H1 (cell line): ENCODE data around the gene CFB. TPM values are rescaled to one million over a fixed set of nuclear protein-coding genes. Genes with fewer than 3 reads are reported as not detected.

Experiments used
- CTCF ChIA-PET: fragments of 300-600 bp; sonication (Branson Sonifier 250); formaldehyde crosslinking; loops from one replicate; lab custom pipeline; 2021; ENCODE audit not compliant: partially characterized antibody; lab: Charles Lee
- POLR2A ChIA-PET: fragments of 300-600 bp; sonication (Branson Sonifier 250); formaldehyde crosslinking; loops from one replicate; lab custom pipeline; 2021; ENCODE audit warnings: inconsistent platforms; ENCODE audit not compliant: partially characterized antibody; lab: Charles Lee
- DNase-seq, 2 experiments: peaks; one replicate each; pipeline versions ENCODE4 v3.0.0 to v3.0.0-alpha.2; 2010 to 2022; ENCODE audit warnings: low spot score in 2 of 2, low read depth in 1 of 2, mixed read lengths in 1 of 2
- FAIRE-seq: peaks from 2 replicates; lab custom pipeline; 2011; peaks lifted over from hg19 to GRCh38; lab: Jason Lieb, UNC
- H2AFZ ChIP-seq: 2 replicates; pipeline ENCODE4 v1.8.1; 2012; ENCODE audit warnings: low read length, inconsistent platforms
- H2AK5ac ChIP-seq: 2 replicates; pipeline ENCODE4 v1.6.1; 2013; ENCODE audit warnings: low read depth, low read length
- H2BK120ac ChIP-seq: replicated peaks from 2 replicates; pipeline ENCODE3; 2013; ENCODE audit warnings: low read depth, low read length, inconsistent platforms
- H2BK12ac ChIP-seq: 2 replicates; pipeline ENCODE4 v1.6.1; 2013; ENCODE audit warnings: low read depth, low read length
- H2BK15ac ChIP-seq: 2 replicates; pipeline ENCODE4 v1.6.1; 2013; ENCODE audit warnings: low read length
- H2BK20ac ChIP-seq: 2 replicates; pipeline ENCODE4 v1.6.1; 2013; ENCODE audit warnings: low read length
- H2BK5ac ChIP-seq: 2 replicates; pipeline ENCODE4 v1.6.1; 2013; ENCODE audit warnings: low read depth, low read length
- H3K14ac ChIP-seq: 2 replicates; pipeline ENCODE4 v1.6.1; 2013; ENCODE audit warnings: inconsistent platforms; ENCODE audit not compliant: insufficient read length
- H3K18ac ChIP-seq: 2 replicates; pipeline ENCODE4 v1.6.1; 2013; ENCODE audit warnings: low read length; ENCODE audit errors: extremely low read depth
- H3K23ac ChIP-seq: 2 replicates; pipeline ENCODE4 v1.6.1; 2013; ENCODE audit warnings: inconsistent platforms; ENCODE audit not compliant: insufficient read length
- H3K23me2 ChIP-seq: 2 replicates; pipeline ENCODE4 v1.6.1; 2013; ENCODE audit warnings: low read depth, low read length
- H3K27ac ChIP-seq: 2 replicates; pipeline ENCODE4 v1.6.1; 2011; ENCODE audit warnings: low read depth, low read length, inconsistent platforms
- H3K27me3 ChIP-seq, 4 experiments: replicated peaks in 1 of 4; 1 replicate in 1 of 4; 2 replicates in 3 of 4; pipeline versions ENCODE4 v1.6.1 to v1.8.1; 2011 to 2013; ENCODE audit warnings: low read length in 3 of 4, mild to moderate bottlenecking in 3 of 4, inconsistent platforms in 2 of 4, mixed read lengths in 2 of 4, moderate library complexity in 1 of 4; ENCODE audit not compliant: control insufficient read depth in 3 of 4, insufficient read depth in 3 of 4; ENCODE audit errors: extremely low read depth in 1 of 4
- H3K36me3 ChIP-seq, 4 experiments: 2 replicates each; pipeline versions ENCODE4 v1.6.1 to v1.8.1; 2011 to 2013; ENCODE audit warnings: mild to moderate bottlenecking in 4 of 4, low read length in 3 of 4, moderate library complexity in 2 of 4, control low read depth in 1 of 4, inconsistent platforms in 1 of 4; ENCODE audit not compliant: insufficient read depth in 4 of 4, control insufficient read depth in 2 of 4
- H3K4ac ChIP-seq: replicated peaks from 2 replicates; pipeline ENCODE3; 2013; ENCODE audit warnings: low read length, low read depth, mixed read lengths, inconsistent platforms; ENCODE audit not compliant: insufficient read length
- H3K4me1 ChIP-seq, 4 experiments: replicated peaks in 1 of 4; 1 replicate in 1 of 4; 2 replicates in 3 of 4; pipeline versions ENCODE4 v1.6.1 to v1.8.1; 2011 to 2013; ENCODE audit warnings: low read length in 3 of 4, inconsistent platforms in 2 of 4, mixed read lengths in 1 of 4; ENCODE audit not compliant: insufficient read depth in 4 of 4, control insufficient read depth in 3 of 4
- H3K4me2 ChIP-seq, 2 experiments: 2 replicates each; pipeline versions ENCODE4 v1.6.1 to v1.8.1; 2011 to 2013; ENCODE audit warnings: low read depth in 2 of 2, low read length in 2 of 2, control low read depth in 1 of 2, inconsistent platforms in 1 of 2, mild to moderate bottlenecking in 1 of 2; ENCODE audit not compliant: insufficient read depth in 1 of 2
- H3K4me3 ChIP-seq, 4 experiments: fragments of 200-600, 300-600 bp in 1 of 4; sonication (generic), shearing (Covaris generic), sonication (Bioruptor Twin) in 1 of 4; 2 replicates each; pipeline versions ENCODE4 v1.5.1 to v1.8.1; 2011 to 2016; ENCODE audit warnings: low read length in 4 of 4, low read depth in 3 of 4, control low read depth in 2 of 4, inconsistent platforms in 2 of 4, mild to moderate bottlenecking in 2 of 4, mixed read lengths in 1 of 4, moderate library complexity in 1 of 4; ENCODE audit not compliant: insufficient read depth in 2 of 4; ENCODE audit errors: extremely low read depth in 1 of 4
- H3K56ac ChIP-seq: replicated peaks from 2 replicates; pipeline ENCODE3; 2013; ENCODE audit warnings: low read depth, mild to moderate bottlenecking, mixed read lengths, low read length, inconsistent platforms; ENCODE audit not compliant: insufficient read length
- H3K79me1 ChIP-seq: 2 replicates; pipeline ENCODE4 v1.6.1; 2013; ENCODE audit warnings: low read depth, low read length, control low read depth
- H3K79me2 ChIP-seq, 2 experiments: 2 replicates each; pipeline versions ENCODE4 v1.6.1 to v1.8.1; 2012 to 2013; ENCODE audit warnings: low read length in 2 of 2, mild to moderate bottlenecking in 2 of 2, inconsistent platforms in 1 of 2; ENCODE audit not compliant: insufficient read depth in 2 of 2, control insufficient read depth in 1 of 2
- H3K9ac ChIP-seq, 4 experiments: replicated peaks in 1 of 4; 1 replicate in 1 of 4; 2 replicates in 3 of 4; pipeline versions ENCODE4 v1.6.1 to v1.8.1; 2011 to 2013; ENCODE audit warnings: low read depth in 3 of 4, low read length in 3 of 4, control low read depth in 2 of 4, mild to moderate bottlenecking in 2 of 4, moderate library complexity in 2 of 4, inconsistent platforms in 1 of 4; ENCODE audit errors: extremely low read depth in 1 of 4
- H3K9me3 ChIP-seq, 2 experiments: 2 replicates each; pipeline versions ENCODE4 v1.6.1 to v1.8.1; 2012 to 2013; ENCODE audit warnings: mild to moderate bottlenecking in 2 of 2, moderate library complexity in 2 of 2, control low read depth in 1 of 2, inconsistent platforms in 1 of 2, low read depth in 1 of 2, low read length in 1 of 2, mixed read lengths in 1 of 2; ENCODE audit not compliant: insufficient read depth in 2 of 2
- H4K20me1 ChIP-seq, 2 experiments: replicated peaks in 1 of 2; 2 replicates each; pipeline versions ENCODE3 to v1.8.1; 2011 to 2013; ENCODE audit warnings: inconsistent platforms in 2 of 2, low read length in 2 of 2, mild to moderate bottlenecking in 1 of 2; ENCODE audit not compliant: insufficient read depth in 2 of 2, control insufficient read depth in 1 of 2
- H4K5ac ChIP-seq: 2 replicates; pipeline ENCODE4 v1.6.1; 2013; ENCODE audit warnings: low read length, low read depth, mixed read lengths, inconsistent platforms; ENCODE audit not compliant: insufficient read length
- H4K8ac ChIP-seq: 2 replicates; pipeline ENCODE4 v1.8.0; 2013; ENCODE audit warnings: mild to moderate bottlenecking, moderate library complexity, low read length, inconsistent platforms; ENCODE audit not compliant: insufficient read depth; ENCODE audit errors: extremely low read depth
- H4K91ac ChIP-seq: replicated peaks from 2 replicates; pipeline ENCODE3; 2013; ENCODE audit warnings: low read length, mixed read lengths, inconsistent platforms; ENCODE audit not compliant: insufficient read length
- ATF2 ChIP-seq: IDR thresholded peaks from 2 replicates; pipeline ENCODE4 v1.6.1; 2012; ENCODE audit warnings: low read length, inconsistent platforms
- JUN ChIP-seq: IDR thresholded peaks from 2 replicates; pipeline ENCODE4 v1.6.1; 2011; ENCODE audit warnings: low read depth, mild to moderate bottlenecking, improper control_type of control experiment, low read length
- RBBP5 ChIP-seq: IDR thresholded peaks from 2 replicates; pipeline ENCODE4 v1.7.1; 2012; ENCODE audit warnings: low read depth, mild to moderate bottlenecking, inconsistent platforms, low read length, moderate library complexity, borderline replicate concordance
- RNF2 ChIP-seq: fragments of 200-900, 300-1000 bp; sonication (generic); IDR thresholded peaks from 2 replicates; pipeline ENCODE4 v1.7.1; 2016; ENCODE audit warnings: borderline replicate concordance, low read depth, mild to moderate bottlenecking, antibody characterized with exemption, low read length; ENCODE audit not compliant: poor library complexity, severe bottlenecking; ENCODE audit errors: missing control alignments
- RXRA ChIP-seq: IDR thresholded peaks from 2 replicates; pipeline ENCODE4 v1.6.1; 2011; ENCODE audit warnings: low read depth, mild to moderate bottlenecking, low read length, moderate library complexity; ENCODE audit not compliant: insufficient read depth
- SUZ12 ChIP-seq: fragments of 200-600 bp; sonication (generic); IDR thresholded peaks from 2 replicates; pipeline ENCODE4 v1.6.1; 2012; ENCODE audit warnings: mild to moderate bottlenecking, inconsistent platforms, low read length, moderate library complexity, mixed read lengths
- whole genome bisulfite sequencing, 2 experiments: shearing (Covaris generic) in 1 of 2; methylation state at CpG; one replicate each; pipeline versions ENCODE4 v1.1.6 to v1.1.7; 2013 to 2015; ENCODE audit warnings: low lambda C conversion rate in 2 of 2, mixed read lengths in 2 of 2, inconsistent platforms in 1 of 2, low coverage in 1 of 2, missing lambda C conversion rate in 1 of 2; ENCODE audit not compliant: insufficient replicate concordance in 2 of 2, insufficient coverage in 1 of 2, insufficient read length in 1 of 2; ENCODE audit errors: extremely low coverage in 1 of 2, missing lambda C conversion rate in 1 of 2; 5-methylcytosine and 5-hydroxymethylcytosine counted together
- polyA plus RNA-seq, 7 experiments: library from polyadenylated mRNA; depleted of rRNA in 3 of 7; stranded (reverse) in 5 of 7; unstranded in 2 of 7; fragments of >200 nt in 5 of 7; fragments of 200-250 nt in 2 of 7; gene quantifications; 1 replicate in 5 of 7; 2 replicates in 1 of 7; 4 replicates in 1 of 7; pipeline versions ENCODE4 v1.2.1 to v1.2.3, GENCODE V29; 2011 to 2013; ENCODE audit warnings: missing spikeins in 2 of 7, mixed read lengths in 2 of 7
- total RNA-seq: library from RNA; stranded (reverse); fragmentation: NEBNext Ultra II Directional; extraction: Animal tissue kit (Norgen Biotek cat#: 25700); gene quantifications from 2 replicates; pipeline ENCODE4 v1.2.1, GENCODE V29; 2021

The CFB gene
- total and polyA plus RNA-seq, 2 of the 8 experiments (the other 6 are each of a cell fraction or from before 2014, with no cell fraction given): 0.09 TPM; not detected in 1

GRCh38 chr6:31971279-31971992 is 25.5 kb downstream of the CFB start:
- H3K56ac ChIP-seq: no peak overlapping the region
- peaks cover 0 to 9% (median 5%) of the 10 kb centered on the region in 4 experiments; a peak in 5 of 7 replicates for H3K4me1 ChIP-seq
- no peak overlapping the region for H4K91ac ChIP-seq
- peak overlapping the region; percentile 68 to 94 (median 84) for H3K4me3 ChIP-seq
- no peaks in the 10 kb centered on the region; a peak in 1 of 4 replicates for H3K9me3 ChIP-seq
- DNase-seq (peak in 1 of 2 experiments; percentile 50), FAIRE-seq (no peak)
- H3K23me2 ChIP-seq: peaks cover 13% of the 10 kb centered on the region
- peak overlapping the region; percentile 5; the same call in 1 of the 2 replicates for H3K18ac ChIP-seq
- peaks cover 0 to 11% of the 10 kb centered on the region in 2 experiments; a peak in 1 of 4 replicates for H3K79me2 ChIP-seq
- peak overlapping the region in 3 of 4 experiments; percentile 79 to 84 (median 79); a peak in 6 of 7 replicates for H3K9ac ChIP-seq
- peak overlapping the region; percentile 82 for H2BK12ac ChIP-seq
- CTCF ChIA-PET: interaction anchor here (0.6 to 10.2 kb wide), 6 partner anchors 10 to 1193 kb away, joined by 3 to 84 read pairs (median 4); no protein-coding TSS in a partner anchor
- H3K27me3 ChIP-seq: no peaks in the 10 kb centered on the region; a peak in 1 of 7 replicates
- H2AFZ ChIP-seq: peak overlapping the region; percentile 57; the same call in 1 of the 2 replicates
- peak overlapping the region; percentile 90 for H3K27ac ChIP-seq
- H3K4ac ChIP-seq: peak overlapping the region; percentile 3
- peak overlapping the region; percentile 88; the same call in 1 of the 2 replicates for H2BK5ac ChIP-seq
- no peak overlapping the region for H3K23ac ChIP-seq
- 65% methylated on average over 27 of the region's 29 CpGs; no CpG with 5 or more reads in 1 of the 2 experiments for WGBS, 2 experiments
- H3K36me3 ChIP-seq: peaks cover 10 to 35% (median 25%) of the 10 kb centered on the region in 4 experiments; a peak in 7 of 8 replicates
- H4K8ac ChIP-seq: peak overlapping the region; percentile 98; the same call in 1 of the 2 replicates
- POLR2A ChIA-PET: interaction anchor here (0.7 to 15.3 kb wide), 21 partner anchors 9 to 1001 kb away, joined by 3 to 279 read pairs (median 4); partner anchors contain the start of genes CFB, EHMT2, FKBPL and NELFE
- H3K79me1 ChIP-seq: peaks cover 4% of the 10 kb centered on the region; the same call in 1 of the 2 replicates
- peak overlapping the region; percentile 68; the same call in 1 of the 2 replicates for H2AK5ac ChIP-seq
- H4K5ac ChIP-seq: peak overlapping the region; percentile 55
- no peak overlapping the region for H2BK15ac ChIP-seq
- no peak overlapping the region for H2BK20ac ChIP-seq
- H4K20me1 ChIP-seq: peaks cover 0 to 3% of the 10 kb centered on the region in 2 experiments
- H3K4me2 ChIP-seq: peak overlapping the region; percentile 91 to 100
- H3K14ac ChIP-seq: no peak overlapping the region
- no peak overlapping the region for H2BK120ac ChIP-seq
- TF ChIP-seq RBBP5: no peak
- no peak for TF ChIP-seq SUZ12
- peak; percentile 97 for TF ChIP-seq ATF2
- no peak for TF ChIP-seq RXRA
- no peak for TF ChIP-seq RNF2
- TF ChIP-seq JUN: peak; percentile 53; the same call in 1 of the 2 replicates
